Stimulated activated CD8-positive, alpha-beta memory T cell treated with anti-CD3 and anti-CD28 coated beads, Interleukin-12 subunit alpha, Interleukin-12 subunit beta, amount 100 ng/mL, for 24 hours (primary cell): ENCODE data around the gene PLA2R1.
"Not testable (repeated sequence)": the region's sequence is repeated elsewhere in the genome, so short reads cannot be mapped to it uniquely, and the experiment has no call there.

ENCODE experiments used
- DNase-seq: peaks from one replicate; pipeline ENCODE4 v3.0.0-alpha.2; 2020; ENCODE audit errors: extremely low read depth

PLA2R1 gene

DNA sequence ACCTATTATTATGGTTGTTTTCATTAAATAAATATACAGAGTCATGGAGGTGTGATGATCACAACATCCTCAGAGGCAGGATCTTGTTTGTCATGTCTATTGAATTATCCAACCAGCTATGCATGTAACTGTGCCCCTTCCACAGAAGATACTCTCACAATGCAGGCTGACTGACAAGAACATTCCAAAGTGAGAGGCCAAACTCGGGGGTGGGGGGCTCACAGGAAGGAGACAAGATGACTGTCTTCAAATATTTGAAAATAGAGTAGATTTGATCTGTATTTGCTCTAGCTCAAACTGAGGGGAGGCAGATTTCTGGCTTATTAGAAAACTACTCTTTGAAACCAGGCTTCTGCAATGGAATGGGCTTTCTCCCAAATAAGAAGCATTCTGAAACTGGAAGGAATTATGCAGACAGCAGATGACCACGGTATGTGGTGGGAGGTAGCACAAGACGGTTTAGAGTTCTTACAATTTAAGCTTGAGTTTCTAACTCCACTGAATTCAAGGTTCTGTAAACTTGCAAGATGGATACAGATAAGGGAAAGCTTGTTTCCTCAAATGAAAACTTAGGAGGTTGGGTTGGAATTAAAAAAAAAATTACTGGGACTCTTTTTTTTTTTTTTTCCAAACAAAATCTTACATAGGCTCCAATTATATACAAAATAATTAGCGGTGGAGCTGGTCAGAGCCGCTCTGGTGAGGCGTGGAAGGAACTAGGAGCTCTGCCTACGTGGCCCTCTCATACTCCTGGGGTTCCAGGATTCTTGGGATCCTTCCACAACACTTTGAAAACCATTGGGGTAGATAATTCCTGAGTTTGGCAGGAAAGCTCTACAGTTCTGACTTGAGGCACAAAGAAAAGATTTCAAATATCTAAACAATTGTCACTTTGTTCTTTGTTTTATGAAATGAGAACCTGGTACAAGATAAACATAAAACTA, 79.3 kb downstream of the PLA2R1 start:
- no peak for DNase-seq

DNA sequence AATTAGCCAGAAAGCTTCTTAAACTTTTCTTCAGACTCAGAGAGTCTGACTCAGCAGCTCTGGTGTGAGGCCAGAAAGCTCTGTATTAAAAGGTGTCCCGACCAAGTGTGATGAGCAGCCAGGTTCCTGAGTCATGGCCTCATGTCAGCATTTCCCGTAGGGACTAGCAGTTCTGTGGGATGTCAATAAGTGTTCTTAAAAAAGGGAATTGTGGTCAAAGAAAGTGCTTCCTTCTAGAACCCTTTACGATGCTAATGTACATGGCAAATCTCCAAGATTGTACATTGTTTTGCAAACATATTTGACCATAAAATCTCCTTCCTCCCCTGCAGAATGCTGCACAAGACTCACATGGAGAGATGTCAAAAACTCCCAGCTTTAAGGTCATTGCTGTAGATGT, 80.1 kb downstream of the PLA2R1 start:
- no peak for DNase-seq

DNA sequence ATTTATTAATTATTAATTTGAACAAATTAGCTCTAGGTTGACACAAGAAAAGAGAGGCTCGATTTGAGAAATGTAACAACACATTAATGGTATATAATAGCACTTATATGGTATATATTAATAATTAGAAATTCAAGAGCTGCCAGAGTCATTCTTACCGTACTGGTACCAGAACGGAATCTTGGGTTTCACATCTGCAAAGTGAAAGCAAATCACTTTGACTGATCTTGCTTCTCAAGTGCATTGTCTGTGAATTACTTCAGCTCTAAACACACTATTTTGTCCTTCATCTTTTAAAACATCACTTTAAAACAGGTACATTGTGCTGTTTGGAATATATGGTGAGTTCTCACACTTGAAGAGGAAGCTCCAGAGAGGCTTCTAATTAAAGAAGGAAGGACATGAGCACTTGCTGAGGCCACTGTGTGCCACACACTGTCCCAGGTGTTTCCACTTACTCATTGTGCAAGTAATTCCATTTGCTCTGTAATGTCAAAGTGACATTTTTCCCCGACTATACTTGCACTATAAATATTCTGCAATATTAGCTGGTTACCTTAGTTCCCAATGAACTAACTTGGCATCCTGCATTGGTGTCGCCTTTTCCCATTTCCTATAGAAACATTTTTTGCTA, 85.8 kb downstream of the PLA2R1 start:
- no peak for DNase-seq

DNA sequence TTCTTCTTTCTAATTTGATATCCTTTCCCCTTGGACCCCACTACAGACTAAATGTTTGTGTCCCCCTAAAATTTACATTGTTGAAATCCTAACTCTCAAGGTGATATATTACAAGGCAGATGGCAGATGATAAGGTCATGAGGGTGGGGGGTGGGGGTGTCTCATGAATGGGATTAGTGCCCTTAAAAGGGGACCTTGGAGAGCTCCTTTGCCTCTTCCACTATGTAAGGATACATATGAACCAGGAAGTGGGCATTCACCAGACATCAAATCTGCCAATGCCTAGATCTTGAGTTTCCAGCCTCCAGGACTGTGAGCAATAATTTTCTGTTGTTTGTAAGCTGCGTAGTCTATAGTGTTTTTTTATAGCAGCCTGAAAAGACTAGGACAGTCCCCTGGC, 89.1 kb downstream of the PLA2R1 start:
- no peak for DNase-seq

DNA sequence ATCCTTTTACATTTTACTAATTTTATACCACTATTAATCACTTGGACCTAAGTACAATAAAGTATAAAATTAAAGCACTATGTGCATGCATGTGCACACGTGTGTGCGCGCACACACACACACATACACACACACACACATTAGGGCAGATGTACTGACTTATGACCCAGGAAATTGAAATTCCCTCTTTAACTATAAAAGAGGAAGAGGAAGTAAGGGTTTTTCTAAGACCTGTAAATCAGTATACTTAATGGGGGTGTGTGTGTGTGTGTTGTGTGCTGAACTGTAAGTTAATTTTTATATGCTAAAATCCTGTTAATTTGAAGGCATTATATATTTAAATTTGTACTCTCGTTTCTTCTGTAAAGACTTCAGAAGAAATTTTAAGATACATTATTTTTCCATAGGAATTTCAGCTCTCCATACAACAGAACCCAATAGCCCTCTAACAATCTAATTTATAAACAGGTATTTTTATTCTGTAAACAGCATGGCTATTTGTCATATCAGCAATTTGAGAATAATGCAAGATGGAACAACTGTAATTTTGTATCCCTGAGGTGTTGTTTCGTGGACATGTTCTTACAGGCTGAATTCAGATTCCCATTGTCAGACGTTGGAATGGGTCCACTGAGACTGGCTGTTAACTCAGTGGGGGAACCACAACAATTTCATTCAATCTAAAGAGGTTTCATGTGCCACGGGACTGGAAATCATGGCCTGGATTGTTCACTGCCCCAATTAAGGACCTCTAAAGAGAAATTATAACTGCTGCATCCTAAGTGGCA, 90.9 kb downstream of the PLA2R1 start:
- no peak for DNase-seq

DNA sequence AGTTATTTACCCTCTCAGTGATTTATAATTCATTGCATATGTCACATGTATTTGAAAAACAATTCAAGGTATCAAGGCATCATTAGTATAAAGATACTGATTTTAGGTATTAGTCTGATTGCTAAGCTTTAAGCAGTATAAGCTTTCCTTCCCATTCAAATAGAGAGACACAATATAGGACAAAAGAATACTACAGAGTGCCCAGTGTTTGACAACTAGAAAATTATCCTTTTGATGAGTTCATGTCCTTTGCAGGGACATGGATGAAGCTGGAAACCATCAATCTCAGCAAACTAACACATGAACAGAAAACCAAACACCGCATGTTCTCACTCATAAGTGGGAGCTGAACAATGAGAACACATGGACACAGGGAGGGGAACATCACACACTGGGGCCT, 91.9 kb downstream of the PLA2R1 start:
- DNase-seq = not testable (repeated sequence)

DNA sequence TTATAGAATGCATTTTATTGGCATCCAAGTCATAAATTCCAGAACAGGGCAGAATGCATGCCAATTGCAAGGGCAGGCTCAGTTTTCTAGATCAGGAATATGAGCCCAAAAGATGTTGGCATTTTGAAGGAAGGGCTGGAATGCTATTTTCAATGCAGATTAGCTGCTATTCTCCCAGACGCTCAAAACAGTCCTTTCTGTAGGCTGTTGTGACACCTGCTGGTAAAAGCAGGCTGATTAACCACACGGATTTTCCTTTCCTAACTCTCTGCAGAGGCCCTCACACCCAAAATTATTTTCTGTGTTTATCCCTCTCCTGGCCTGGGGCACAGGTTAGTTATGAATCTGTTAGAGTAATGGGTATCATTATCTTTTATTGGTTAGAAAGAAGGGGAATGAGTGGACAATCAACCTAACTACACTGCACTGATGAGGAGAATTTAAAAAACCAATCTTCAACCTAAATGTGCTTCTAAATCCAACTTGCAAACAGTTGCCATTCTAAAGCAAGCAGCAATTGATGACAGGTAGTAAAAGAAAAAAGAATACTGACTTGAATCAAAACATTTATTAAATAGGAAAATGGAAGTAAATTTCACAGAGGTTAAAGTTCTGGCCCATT, 94.0 kb downstream of the PLA2R1 start:
- no peak for DNase-seq

DNA sequence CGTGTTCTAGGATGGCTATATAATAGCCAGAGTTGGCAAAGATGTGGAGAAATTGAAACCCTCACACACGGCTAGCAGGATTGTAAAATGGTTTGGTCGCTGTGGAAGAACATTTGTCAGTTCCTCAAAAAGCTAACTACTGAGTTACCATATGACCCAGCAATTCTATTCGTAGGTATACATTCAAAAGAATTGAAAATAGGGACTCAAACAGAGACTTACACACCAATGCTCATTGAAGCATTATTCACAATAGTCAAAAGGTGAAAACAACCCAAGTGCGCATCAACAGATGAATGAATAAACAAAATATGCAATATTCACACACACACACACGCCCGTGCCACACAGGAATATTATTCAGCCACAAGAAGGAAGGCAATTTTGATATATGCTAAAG, 98.7 kb downstream of the PLA2R1 start:
- DNase-seq = no peak

DNA sequence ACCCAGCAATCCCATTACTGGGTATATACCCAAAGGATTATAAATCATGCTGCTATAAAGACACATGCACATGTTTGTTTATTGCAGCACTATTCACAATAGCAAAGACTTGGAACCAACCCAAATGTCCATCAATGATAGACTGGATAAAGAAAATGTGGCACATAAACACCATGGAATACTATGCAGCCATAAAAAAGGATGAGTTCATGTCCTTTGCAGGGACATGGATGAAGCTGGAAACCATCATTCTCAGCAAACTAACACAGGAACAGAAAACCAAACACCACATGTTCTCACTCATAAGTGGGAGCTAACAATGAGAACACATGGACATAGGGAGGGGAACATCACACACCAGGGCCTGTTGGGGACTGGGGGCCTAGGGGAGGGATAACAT, 99.9 kb downstream of the PLA2R1 start:
- not testable (repeated sequence) for DNase-seq

DNA sequence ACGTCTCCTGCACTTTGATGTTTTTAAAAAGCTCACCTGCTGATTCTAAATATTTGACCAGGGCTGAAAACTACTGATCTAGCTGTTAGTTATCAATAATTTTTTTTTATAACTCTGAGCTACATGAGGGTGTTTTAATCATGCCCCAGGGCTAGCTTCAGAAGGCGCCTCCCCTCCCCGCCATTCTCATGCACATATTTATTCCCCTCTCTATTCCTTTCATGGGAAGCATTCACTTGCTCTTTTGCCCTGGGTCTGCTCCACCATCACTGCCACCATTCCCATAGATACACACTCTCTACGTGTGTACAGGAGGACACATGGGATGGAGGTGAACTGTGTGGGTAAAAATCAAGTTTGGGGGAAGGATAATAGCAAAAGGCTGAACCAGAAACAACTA, 101.0 kb downstream of the PLA2R1 start:
- DNase-seq = no peak

DNA sequence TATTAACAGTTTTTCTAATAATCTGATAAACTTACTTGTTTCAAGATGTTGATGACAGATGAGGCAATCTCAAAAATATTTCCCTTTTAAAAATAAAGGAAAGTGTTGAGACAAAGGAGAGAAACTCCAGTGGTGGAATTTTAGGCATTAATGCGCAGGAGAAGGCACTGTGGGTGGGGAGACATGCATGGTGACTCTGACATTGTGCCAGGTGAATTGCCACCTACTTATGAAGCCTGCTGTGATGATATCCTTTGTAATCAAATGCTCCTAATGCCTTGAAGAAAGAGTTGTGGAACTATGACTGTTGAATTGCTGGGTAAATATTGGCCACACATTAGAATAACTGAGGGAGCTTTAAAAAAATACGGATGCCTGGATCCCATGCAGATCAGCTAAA, 101.4 kb downstream of the PLA2R1 start:
- DNase-seq = no peak

DNA sequence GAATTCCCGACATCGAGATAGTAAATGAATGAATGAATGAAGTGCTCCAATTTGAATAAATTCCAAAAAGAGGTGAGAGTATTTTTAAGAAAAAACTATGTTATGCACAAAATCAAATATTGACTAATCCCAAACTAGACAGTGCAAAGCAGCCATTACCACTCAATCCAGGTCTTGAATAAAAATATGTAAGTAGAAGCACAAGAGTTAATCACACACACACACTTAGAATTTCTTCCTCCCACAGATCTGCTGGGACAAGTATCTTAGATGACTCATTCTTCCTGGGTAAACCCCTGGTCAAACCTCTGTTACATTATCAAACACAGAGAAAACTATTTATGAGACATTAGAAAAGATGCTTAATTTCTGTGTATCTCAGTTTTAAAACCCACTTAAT, 102.0 kb downstream of the PLA2R1 start:
- DNase-seq = no peak

DNA sequence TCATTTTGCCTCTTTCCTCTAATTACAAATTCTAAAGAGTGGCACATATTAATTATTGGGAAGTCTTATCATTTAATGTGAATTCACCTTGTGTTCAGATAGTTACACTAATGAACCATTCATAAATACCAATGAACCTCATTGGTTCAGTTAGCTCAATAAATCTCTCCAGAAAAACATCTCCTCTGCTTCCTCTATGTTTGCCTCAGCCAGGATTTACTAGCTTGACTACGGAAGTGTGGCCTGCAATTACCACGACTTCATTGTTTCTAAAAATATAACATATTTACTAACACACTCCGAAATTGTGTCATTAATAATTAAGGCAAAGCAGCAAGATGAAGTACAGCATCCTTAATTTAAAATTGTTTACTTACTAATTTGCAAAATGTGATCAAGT, 103.3 kb downstream of the PLA2R1 start:
- no peak for DNase-seq

DNA sequence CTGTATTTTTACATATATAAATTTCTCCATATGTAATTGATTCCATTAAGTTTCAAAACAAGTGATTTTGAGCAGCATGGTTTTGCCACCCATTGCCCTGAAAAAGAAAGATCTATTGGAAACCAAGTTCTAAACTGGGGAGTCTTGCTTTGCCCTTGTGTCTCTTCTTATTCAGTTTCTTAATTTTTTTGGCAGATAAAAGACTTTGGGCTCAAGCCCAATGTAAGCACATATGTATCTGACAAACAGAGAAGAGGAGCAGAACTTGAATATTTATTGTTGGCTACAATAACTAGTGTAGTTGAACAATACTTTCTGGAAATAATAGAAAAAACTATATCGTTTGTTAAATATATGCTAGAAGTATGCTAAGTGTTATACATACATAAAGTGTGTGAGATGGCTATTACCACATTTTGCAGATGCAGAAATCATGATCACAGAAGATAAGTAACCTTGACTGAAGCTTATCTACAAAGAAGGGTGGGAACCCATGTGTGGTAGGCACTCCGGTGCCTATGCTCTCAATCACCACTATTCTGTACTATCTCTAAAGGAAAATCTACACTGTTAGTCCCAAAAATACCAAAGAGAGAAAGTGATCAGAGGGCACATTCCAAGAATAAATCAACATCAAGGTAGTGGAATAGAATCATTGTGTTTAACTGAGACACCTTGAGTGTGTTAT, 109.1 kb downstream of the PLA2R1 start:
- no peak for DNase-seq

DNA sequence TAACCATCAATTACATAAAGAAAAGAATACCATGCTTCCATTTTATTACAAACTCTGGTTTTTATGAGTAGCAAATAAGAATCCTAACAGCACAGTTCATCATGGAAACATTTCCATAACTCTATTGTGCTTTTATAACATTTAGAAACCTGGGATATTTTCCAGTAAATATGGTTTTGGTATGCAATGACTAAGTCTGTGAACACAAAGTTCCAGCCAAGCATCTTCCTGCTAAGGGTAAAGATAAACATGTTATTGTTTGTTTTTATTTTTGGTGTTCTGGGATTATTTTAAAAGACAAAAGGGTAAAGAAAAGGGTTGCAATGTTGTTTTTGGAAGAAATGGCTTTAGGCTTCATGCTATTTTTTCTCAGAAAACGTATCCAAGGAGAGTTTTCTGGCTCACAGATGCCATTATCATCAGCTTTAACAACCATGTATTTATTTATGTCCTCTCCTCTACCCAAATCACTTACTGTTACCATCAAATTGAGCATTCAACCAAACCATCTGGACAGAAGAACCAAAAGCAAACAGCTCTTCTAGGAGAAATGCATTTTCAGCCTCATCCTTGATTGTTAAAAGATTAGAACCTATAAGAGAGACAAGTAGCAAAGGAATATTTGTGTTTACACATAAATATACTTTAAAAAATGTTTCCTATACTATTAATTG, 116.0 kb downstream of the PLA2R1 start:
- no peak for DNase-seq

DNA sequence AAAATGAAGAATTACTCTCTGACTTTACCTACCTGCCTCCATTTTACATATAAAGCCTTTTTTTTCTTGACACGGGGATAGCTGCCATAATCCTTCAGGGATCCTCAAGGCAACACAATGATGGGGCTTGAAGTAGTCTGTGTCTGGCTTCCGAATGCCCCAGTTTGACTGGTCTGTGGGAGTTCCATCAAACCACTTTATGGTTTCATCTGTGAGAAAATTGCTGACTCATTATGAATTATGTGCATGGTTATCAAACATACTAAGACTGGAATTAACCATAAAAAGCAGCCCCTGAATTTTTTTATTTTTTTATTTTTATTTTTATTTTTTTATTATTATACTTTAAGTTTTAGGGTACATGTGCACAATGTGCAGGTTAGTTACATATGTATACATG, 117.5 kb downstream of the PLA2R1 start:
- DNase-seq = no peak

DNA sequence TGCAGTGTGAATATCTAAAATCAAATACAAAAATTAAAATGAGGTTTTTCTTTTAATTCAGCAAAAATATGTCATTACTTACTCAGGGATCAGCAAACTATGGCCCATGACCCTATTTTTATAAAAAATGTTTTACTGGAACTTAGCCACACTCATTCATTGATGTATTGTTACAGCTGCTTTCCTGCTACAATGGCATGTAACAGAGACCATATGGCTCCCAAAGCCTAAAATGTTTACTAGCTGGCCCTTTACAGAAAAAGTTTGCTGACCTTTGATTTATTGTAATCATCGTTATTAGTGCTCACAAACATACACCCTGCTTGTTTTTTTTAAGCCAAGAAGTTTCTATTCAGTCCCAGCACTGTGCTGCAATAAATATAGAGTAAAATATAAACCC, 120.3 kb downstream of the PLA2R1 start:
- no peak for DNase-seq

DNA sequence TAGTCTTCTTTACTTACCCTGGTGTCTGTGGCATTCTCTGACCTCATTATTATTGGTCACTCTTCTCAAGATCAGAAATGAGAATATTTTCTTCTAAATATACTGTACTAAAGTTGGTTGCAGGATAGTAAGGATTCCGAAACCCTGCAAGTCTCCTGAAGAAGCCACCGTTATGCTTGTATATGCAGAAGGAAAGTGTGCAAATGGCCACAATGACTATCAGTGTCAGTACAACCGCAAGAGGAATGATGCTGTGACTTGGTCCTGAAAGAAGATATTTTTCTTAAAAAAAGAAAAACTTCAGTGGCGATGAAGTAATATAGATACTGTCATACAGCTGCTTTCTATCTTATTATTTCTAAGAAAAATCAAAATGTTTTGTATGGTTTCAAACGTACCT, 120.7 kb downstream of the PLA2R1 start:
- no peak for DNase-seq

DNA sequence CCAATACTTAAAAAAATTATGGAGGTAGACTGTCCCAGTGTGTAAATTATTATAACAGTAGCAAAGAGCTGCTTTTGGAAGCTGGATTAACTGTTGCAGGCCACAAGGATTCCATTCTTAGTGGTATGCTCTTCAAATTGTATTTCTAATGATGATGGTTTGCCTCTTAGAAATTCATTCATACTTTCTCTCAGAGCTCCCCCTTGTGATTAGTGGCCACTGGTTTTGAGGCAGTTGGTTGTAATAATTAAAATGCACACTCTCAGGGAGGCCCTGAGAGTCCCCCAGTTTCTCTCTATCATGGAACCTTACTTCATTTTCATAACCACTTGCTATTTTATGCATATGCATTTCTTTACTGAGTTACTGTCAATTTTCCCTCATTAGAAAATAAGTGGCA, 122.5 kb downstream of the PLA2R1 start:
- no peak for DNase-seq

DNA sequence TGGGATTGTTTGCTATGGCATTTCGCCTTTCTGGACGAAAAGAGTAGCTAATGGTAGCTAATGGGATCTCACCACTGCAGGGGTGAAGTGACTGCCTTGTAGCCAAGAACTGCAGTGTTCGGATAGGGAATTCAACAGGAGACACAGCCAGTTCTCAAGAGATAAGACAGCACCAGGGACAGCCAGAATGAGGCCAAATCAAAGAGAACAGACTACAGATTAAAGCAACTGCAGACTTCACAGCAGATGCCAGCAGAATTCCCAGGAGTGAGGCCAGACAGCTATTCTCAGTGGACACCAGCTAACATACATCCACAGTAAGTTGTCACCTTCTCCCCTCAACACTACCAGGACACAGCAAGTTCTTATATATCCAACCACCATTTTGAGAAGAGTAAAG, 124.0 kb downstream of the PLA2R1 start:
- no peak for DNase-seq

DNA sequence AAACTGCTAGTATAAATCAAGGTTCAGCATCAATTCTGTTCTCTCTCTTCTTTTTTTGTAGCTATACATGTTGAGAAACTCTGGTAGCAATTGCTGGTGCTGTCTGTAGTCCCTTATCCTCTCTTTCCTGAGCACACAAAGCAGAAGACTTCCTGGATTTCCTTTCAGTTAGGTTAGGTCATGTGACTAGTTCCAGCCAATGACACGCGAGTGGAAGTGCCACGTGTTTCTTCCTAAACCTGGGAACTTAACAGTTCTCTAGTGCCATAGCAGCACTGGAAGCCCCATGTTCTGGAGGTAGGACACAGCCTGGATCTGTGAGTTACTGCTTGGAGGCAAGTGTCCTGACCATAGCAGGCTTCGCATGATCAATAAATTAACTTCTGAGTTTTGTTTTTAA, 125.9 kb downstream of the PLA2R1 start:
- no peak for DNase-seq
